Right ventricle myocardium inferior (tissue), 1 donor: ENCODE data around the gene MSX1. TPM values are rescaled to one million over a fixed set of nuclear protein-coding genes. Genes with fewer than 3 reads are reported as not detected.

Source experiments
- ATAC-seq: fragments of 200-7000 bp; cut with Tn5 transposase; one replicate; pipeline ENCODE4 v1.9.1; 2020; ENCODE audit warnings: mild to moderate bottlenecking, moderate library complexity
- DNase-seq: peaks from one replicate; pipeline ENCODE4 v3.0.0; 2021; ENCODE audit errors: missing footprints
- intact Hi-C: fragments of 100-400 bp; cut with DNase I; formaldehyde crosslinking; loops from one replicate; pipeline ENCODE4 v1.11.0; 2022
- total RNA-seq: library from RNA; stranded (reverse); fragmentation: NEBNext Ultra II Directional; extraction: Animal tissue kit (Norgen Biotek cat#: 25700); gene quantifications from one replicate; pipeline ENCODE4 v1.2.1, GENCODE V29; 2021
- donor health status: DM: no; HTN: yes; CAD: no; lungs with severe emphysema.

MSX1 gene
- total RNA-seq, 1 donor from 2014 or later, result 2.7 TPM

DNA sequence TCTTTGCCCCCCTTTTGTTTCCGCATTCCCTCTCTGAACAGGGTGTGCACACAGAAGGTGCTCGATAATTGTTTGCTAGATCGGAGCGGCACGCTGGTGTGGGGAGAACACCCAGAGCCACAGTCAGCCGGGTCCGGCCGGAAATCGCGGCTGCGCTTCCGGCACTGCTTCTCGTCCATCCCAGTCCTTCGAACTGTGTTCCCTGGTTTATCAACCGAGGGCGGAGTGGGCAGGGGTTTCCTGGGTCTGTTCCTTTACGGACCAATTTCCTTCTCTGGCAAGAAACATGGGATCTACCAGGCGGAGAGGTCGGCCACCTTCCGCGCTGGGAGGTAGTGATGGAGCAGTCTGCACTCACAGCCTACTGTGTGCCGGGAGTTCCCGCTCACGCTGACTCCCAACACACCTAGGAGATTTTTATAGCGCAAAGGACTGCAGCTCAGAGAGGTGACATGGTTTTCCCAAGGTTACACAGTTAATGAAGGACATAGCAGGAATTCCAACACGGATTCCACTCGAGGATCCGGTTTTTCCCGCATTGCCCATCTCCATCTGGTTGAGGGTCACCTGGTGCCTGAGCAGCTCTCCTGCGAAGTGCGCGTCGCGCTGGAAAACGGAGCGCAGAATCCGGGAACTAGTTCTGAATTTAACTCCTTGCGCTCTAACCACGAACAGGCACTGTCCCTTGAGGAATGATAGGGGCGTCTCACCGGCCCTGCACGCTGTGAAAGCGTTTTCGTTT lies 6.8 kb downstream of the MSX1 start:
- no peak for ATAC-seq
- DNase-seq, result no peak
- intact Hi-C loops, result no loop called here

DNA sequence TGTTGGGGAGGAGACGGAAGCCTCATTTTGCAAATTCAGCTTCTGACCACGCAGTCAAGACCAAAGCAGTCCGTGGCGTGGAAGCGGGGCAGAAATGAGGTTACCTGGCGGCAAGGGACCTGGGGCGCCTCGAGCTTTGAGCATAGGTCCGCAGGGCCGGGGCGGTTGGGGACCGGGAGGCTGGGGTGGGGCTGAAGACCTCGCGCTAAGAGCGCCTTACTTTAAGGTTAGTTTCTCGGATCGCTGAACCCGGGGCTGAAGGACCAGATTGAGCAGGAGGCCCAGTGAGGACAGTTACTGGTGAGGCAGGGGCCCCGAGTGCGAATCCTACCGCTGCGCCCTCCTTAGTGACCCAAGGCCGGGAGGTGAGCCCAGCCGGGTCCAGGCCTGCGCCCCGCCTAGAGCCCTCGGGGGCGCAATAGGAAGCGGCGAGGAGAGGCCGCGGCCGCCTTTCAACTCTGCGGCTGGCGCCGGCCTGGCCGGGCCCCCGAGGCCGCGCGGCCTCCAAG lies 7.5 kb downstream of the MSX1 start:
- no peak for DNase-seq

DNA sequence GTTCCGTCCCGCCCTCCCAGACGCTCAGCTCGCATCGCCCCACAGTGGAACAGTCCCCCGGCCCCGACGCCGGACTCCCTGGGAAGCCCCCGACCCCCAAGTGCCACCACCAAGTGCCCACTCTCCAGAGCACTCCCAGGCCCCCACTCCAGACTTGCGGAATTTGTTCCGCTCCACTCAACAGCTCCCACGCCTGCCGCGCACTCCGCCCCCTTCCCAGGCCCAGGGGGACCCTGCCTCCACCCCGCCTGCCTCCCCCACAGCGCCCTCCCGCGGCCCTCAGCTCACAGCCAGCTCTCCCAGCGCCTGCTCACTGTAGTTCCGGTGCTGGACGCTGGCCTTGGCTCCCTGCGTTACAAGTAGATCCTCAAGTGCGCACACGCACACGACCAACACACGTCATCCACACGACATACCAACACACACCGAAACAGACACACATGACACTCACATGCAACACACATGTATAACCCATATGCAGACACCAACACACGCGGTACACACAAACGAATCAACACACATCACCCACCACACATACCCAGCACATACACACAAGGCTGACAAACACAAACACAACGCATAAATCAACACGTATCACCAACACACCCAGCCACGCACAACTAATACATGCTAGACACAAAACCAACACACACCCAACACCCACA lies 8.0 kb downstream of the MSX1 start:
- DNase-seq, result no peak
- ATAC-seq, result no peak

More for the DNA sequence above, 7.5 kb downstream of the MSX1 start:
- intact Hi-C loops, result no loop called here
- no peak for ATAC-seq

GRCh38 chr4:4868040-4868757 lies 8.7 kb downstream of the MSX1 start:
- no peak for DNase-seq

More for the DNA sequence above, 8.0 kb downstream of the MSX1 start:
- intact Hi-C loops, result no loop called here

GRCh38 chr4:4868758-4869723 lies 9.6 kb downstream of the MSX1 start:
- no peak for ATAC-seq
- DNase-seq, result no peak
- intact Hi-C loops, result no loop called here

More at GRCh38 chr4:4868040-4868757, 8.7 kb downstream of the MSX1 start:
- ATAC-seq, result no peak
- intact Hi-C loops, result no loop called here

- intact Hi-C loops, result no loop called here
- ATAC-seq (no peak), DNase-seq (no peak)
Measured at GRCh38 chr4:4869731-4870571, 10.5 kb downstream of the MSX1 start.

DNA sequence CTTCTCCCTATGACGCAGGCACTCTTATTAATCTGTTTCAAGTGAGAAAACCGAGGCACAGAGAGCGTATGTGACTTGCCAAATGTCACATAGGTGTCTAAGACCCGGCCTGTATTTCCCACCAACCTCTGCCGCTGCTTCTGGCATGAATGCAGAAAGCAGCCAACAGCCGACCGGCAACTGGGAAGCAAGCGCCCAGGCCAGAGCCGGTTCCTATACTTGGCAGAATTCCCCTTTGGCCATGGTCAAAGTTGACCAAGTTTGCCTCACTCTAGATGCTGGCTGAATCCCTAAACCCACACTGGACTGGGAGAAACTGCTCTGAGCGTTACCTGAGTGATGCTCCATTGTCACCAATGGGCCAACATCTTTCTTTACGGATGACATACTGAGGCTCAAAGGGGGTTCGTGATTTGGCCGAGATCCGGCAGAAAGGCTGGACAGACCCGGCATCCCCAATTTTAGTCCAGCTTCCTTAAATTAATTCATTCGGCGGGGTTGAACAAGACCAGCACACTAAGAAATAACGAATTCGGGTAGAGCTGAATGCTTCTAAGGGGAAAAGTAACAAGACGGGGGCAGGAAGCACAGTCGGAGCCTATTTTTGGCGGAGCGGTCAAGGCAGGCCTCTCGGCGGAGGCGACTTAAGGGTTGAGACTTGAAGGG lies 11.2 kb downstream of the MSX1 start:
- intact Hi-C loops, result no loop called here
- no peak for DNase-seq
- no peak for ATAC-seq

DNA sequence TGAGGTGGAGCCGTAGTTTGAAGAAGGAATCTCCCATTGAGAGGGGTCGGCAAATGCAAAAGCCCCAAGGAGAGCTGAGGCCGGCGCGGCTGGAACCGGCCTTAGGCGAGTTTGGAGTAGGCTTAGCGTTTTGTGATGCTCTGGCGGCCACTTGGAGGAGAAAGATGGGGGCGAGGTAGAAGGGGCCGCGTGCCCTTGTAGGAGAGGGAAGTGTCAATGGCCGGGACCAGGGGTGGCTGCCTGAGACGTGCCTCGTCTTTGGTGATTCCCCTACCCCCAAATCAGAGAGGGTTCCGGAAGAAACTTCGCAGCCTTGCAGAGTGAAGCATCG lies 11.7 kb downstream of the MSX1 start:
- no peak for DNase-seq
- intact Hi-C loops, result no loop called here

GRCh38 chr4:4871573-4872313 lies 12.3 kb downstream of the MSX1 start:
- ATAC-seq (no peak), DNase-seq (no peak)
- intact Hi-C loops, result no loop called here

More for the DNA sequence above, 11.7 kb downstream of the MSX1 start:
- ATAC-seq, result no peak

- ATAC-seq (no peak), DNase-seq (no peak)
- intact Hi-C loops, result no loop called here
Measured at GRCh38 chr4:4872314-4872903, 12.9 kb downstream of the MSX1 start.

- intact Hi-C loops, result no loop called here
- ATAC-seq, result no peak
Measured at GRCh38 chr4:4873203-4873602, 13.7 kb downstream of the MSX1 start.

GRCh38 chr4:4874254-4874653 lies 14.8 kb downstream of the MSX1 start:
- intact Hi-C loops, result no loop called here
- ATAC-seq (no peak), DNase-seq (no peak)

More at GRCh38 chr4:4873203-4873602, 13.7 kb downstream of the MSX1 start:
- no peak for DNase-seq

- intact Hi-C loops, result no loop called here
- DNase-seq (no peak), ATAC-seq (no peak)
Measured at GRCh38 chr4:4875147-4875546, 15.7 kb downstream of the MSX1 start.

DNA sequence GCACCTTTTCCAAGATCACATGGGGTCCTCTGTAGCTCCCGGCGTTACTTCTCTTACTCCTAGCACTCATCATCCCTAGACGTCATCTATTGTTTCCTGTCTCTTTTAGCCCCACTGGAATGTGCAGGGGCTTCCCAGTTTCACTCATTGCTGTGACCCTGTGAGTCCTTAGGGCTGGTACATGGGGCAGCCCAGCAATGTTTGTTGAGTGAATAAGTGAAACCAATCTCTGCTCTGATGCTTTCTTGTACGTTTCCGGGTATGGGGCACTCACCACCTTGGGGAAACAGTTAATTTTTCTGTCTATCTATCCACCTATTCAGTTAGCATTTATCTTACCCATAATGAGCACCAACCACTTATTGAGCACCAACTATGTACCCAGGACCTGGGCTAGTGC lies 16.1 kb downstream of the MSX1 start:
- ATAC-seq (no peak), DNase-seq (no peak)
- intact Hi-C loops, result no loop called here

DNA sequence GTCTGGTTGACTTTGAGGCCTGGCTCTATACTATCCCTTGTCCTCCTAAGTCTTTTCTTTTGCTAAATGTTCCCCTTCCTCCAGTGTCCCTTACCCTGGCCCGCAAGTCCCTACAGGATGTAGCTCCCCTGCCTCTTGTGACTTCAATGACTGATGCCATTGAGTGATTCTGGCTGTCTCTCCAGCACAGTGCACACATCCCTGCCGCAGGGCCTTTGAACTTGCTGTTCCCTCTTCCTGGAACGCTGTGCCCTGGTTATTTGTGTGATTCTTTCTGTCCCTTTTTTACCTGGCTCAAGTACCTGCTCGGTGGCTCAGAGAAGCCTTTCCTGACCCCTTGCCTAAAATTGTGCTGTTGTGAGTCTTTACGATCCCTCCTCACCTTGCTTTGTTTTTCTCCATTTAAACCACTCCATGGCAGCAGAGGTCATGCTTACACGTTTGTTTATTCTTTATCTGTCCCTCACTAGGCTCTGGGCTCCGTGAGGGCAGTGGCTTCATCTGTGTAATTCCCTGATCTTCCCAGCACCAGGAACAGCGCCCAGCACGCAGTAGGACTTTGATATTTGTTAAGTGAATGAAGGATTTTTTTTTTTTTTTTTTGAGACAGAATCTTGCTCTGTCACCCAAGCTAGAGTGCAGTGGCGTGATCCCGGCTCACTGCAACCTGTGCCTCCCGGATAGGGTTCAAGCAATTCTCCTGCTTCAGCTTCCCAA lies 17.6 kb downstream of the MSX1 start:
- intact Hi-C loops, result no loop called here
- DNase-seq (no peak), ATAC-seq (no peak)

- intact Hi-C loops, result loop anchor here (2.0 to 5.0 kb wide), 2 partner anchors 203 to 392 kb away; no protein-coding TSS in a partner anchor
- no peak for DNase-seq
- ATAC-seq, result no peak
Measured at GRCh38 chr4:4880492-4880891, 21.0 kb downstream of the MSX1 start.
